Subcutaneous abdominal adipose tissue (tissue), 5 donors: ENCODE measurements around the gene LPP.
A peak's percentile ranks its signal among the peaks of the same experiment; 100 is the strongest.

Source experiments
- H3K27ac ChIP-seq: one replicate; pipeline ENCODE4 v1.7.0; 2013; ENCODE audit warnings: low read depth, mild to moderate bottlenecking, inconsistent platforms, low read length, moderate library complexity
- H3K27me3 ChIP-seq, 5 donors: one replicate each; pipeline ENCODE4 v1.7.0; 2013; ENCODE audit warnings: low read length in 5 of 5, inconsistent platforms in 1 of 5; ENCODE audit not compliant: control insufficient read depth in 5 of 5, insufficient read depth in 4 of 5
- H3K36me3 ChIP-seq, 5 donors: one replicate each; pipeline ENCODE4 v1.7.0; 2013; ENCODE audit warnings: low read length in 5 of 5; ENCODE audit not compliant: control insufficient read depth in 5 of 5, insufficient read depth in 5 of 5
- H3K4me1 ChIP-seq, 5 donors: one replicate each; pipeline ENCODE4 v1.7.0; 2013; ENCODE audit warnings: low read length in 5 of 5, mild to moderate bottlenecking in 3 of 5, moderate library complexity in 1 of 5; ENCODE audit not compliant: control insufficient read depth in 5 of 5, insufficient read depth in 5 of 5
- H3K4me3 ChIP-seq, 5 donors: one replicate each; pipeline ENCODE4 v1.7.0; 2013; ENCODE audit warnings: low read length in 5 of 5, low read depth in 1 of 5
- H3K9ac ChIP-seq, 5 donors: one replicate each; pipeline ENCODE4 v1.7.0; 2013; ENCODE audit warnings: low read length in 5 of 5, mild to moderate bottlenecking in 4 of 5, moderate library complexity in 3 of 5
- H3K9me3 ChIP-seq, 5 donors: one replicate each; pipeline ENCODE4 v1.7.0; 2013; ENCODE audit warnings: low read length in 5 of 5; ENCODE audit not compliant: control insufficient read depth in 5 of 5
- donor health status: healthy.
- donor health status: healthy.
- donor health status: healthy.
- donor health status: healthy.
- donor health status: healthy.

Gene LPP

DNA sequence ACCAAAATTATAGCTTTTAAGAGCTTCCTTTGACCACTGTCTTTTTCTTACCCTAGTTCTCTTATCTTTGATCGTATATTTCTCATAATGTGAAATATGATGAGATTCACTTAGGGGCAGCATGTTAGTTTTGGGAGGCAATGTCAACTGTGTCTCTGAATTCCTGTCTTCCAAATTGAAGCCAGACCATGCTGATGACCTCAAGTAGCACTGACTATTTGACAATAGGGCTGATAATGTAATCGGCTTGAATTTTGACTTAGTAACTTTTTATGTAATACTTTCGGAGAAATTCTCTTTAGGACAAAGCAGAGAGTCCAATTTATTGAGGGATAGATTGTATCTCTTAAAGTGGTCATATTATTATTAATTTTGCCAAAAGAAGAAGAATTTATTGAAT, 722.4 kb downstream of the LPP start:
- Histone ChIP-seq H3K9ac (peak overlapping the region in 1 of 5 donors; percentile 25), H3K9me3 (no peaks in the 10 kb centered on the region), H3K36me3 (peaks cover 15 to 29% (median 22%) of the 10 kb centered on the region in 5 donors), H3K27me3 (no peaks in the 10 kb centered on the region), H3K4me3 (no peak overlapping the region), H3K27ac (no peak overlapping the region), H3K4me1 (peaks cover 0 to 7% (median 0%) of the 10 kb centered on the region in 5 donors)

DNA sequence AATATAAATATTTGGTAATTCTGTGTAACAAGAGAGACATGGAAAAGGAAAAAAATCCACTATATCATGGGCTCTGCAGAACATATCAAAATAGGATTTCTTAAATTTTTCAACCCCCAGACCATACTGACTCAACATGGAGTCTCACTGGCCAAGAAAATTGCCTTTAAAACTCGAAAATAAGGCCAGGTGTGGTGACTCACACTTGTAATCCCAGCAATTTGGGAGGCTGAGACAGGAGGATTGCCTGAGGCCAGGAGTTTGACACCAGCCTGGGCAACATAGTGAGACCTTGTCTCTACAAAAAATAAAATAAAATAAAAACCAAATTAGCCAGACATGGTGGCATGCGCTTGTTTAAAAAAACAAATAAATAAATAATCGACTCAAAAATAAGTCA, 723.4 kb downstream of the LPP start:
- H3K4me3 ChIP-seq: no peak overlapping the region
- no peaks in the 10 kb centered on the region for H3K9me3 ChIP-seq
- H3K36me3 ChIP-seq: peaks cover 15 to 29% (median 19%) of the 10 kb centered on the region in 5 donors
- H3K4me1 ChIP-seq: peaks cover 0 to 11% (median 3%) of the 10 kb centered on the region in 5 donors
- H3K27ac ChIP-seq: no peak overlapping the region
- H3K27me3 ChIP-seq: no peaks in the 10 kb centered on the region
- H3K9ac ChIP-seq: no peak overlapping the region

DNA sequence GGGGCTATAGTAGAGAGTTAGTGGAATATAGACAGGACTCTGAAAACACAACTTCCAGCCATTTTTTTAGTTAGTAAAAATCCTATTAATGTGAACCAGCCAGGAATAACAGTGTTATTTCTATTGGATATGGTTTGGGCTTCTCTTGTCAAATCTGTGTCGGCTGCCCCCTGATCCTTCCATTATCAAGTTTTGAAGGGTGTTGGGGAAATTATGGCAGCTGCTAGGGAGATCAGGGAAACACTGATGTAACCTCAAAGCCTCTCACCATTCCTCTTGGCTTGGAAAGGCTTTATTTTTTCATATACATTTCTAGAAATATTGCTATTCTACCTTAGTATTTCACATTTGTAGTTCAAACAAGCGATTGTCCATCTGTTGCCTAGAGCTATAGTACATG, 724.1 kb downstream of the LPP start:
- no peak overlapping the region for H3K4me3 ChIP-seq
- no peaks in the 10 kb centered on the region for H3K9me3 ChIP-seq
- H3K36me3 ChIP-seq: peaks cover 10 to 22% (median 15%) of the 10 kb centered on the region in 5 donors
- no peaks in the 10 kb centered on the region for H3K27me3 ChIP-seq
- no peak overlapping the region for H3K9ac ChIP-seq
- H3K27ac ChIP-seq: no peak overlapping the region
- peaks cover 0 to 13% (median 4%) of the 10 kb centered on the region in 5 donors for H3K4me1 ChIP-seq

DNA sequence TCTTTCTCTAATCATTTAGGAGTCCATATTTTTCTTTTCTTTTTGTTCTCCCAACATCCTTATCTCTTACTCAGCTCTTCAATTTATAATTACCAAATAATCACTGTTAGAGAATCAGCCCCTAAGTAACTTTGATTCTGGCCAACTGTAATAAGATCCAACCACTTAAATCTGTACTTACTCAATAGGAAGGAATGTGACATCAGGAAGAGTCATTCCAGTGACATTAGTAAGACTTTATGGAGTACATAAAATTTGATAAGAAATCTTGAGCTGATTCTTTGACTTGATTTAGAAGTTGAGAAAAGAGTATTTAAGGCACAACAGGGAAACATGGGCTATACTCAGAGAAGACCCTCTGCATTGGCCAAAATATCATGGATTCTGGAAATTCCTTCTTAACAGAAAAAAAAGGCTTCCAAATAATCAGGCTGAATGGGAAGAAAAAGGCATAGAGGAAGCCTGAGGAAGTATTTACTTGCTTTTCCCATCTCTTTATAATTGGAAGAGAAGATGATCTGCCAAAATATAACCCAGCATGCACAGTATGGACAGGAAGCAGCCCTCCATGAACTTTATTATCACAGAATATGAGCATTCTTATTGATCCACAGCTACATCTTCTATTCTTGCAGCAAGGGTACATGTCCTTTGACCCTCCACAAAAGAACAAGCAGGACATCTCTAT, 728.1 kb downstream of the LPP start:
- H3K4me1 ChIP-seq: peaks cover 0 to 11% (median 4%) of the 10 kb centered on the region in 5 donors
- H3K36me3 ChIP-seq: peaks cover 0 to 3% (median 0%) of the 10 kb centered on the region in 5 donors
- no peaks in the 10 kb centered on the region for H3K9me3 ChIP-seq
- no peak overlapping the region for H3K27ac ChIP-seq
- H3K27me3 ChIP-seq: no peaks in the 10 kb centered on the region
- no peak overlapping the region for H3K9ac ChIP-seq
- H3K4me3 ChIP-seq: no peak overlapping the region

DNA sequence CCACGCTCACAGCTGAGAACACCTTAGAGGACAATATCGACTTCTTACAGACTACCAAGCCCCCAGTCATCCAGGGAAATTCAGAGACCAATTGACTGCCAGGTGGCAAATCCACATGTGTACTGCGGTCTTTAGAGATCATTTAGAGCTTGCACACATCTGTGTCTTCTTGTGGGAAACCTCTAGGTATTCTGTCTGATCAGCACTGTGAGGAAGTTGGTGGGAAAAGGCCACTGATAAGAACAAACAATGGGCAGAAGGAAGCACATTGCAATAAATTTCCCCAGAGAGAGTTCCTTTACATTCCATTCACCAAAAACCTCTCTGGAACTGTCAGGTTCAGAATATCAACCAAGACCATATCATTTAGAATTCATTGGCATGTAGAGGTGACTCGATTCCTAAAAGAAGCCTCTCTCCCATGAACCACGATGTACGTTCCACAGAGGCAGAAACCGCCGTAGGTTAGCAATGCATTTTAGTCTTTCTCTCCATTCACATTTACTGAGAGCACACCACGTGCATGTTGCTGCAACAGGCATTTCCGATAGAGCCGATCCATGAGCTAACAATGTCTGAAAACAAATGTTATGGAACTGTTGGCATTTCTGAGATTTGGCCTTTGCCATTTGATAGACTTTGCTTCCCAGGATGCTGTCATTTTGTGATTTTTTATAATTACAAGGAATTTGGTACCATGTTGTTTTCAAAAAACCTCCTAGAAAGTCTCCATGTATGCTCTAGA, 730.5 kb downstream of the LPP start:
- Histone ChIP-seq H3K9me3 (no peaks in the 10 kb centered on the region), H3K4me1 (peaks cover 0 to 17% (median 4%) of the 10 kb centered on the region in 5 donors), H3K27ac (no peak overlapping the region), H3K36me3 (peaks cover 0 to 3% (median 0%) of the 10 kb centered on the region in 5 donors), H3K9ac (no peak overlapping the region), H3K4me3 (no peak overlapping the region), H3K27me3 (no peaks in the 10 kb centered on the region)

DNA sequence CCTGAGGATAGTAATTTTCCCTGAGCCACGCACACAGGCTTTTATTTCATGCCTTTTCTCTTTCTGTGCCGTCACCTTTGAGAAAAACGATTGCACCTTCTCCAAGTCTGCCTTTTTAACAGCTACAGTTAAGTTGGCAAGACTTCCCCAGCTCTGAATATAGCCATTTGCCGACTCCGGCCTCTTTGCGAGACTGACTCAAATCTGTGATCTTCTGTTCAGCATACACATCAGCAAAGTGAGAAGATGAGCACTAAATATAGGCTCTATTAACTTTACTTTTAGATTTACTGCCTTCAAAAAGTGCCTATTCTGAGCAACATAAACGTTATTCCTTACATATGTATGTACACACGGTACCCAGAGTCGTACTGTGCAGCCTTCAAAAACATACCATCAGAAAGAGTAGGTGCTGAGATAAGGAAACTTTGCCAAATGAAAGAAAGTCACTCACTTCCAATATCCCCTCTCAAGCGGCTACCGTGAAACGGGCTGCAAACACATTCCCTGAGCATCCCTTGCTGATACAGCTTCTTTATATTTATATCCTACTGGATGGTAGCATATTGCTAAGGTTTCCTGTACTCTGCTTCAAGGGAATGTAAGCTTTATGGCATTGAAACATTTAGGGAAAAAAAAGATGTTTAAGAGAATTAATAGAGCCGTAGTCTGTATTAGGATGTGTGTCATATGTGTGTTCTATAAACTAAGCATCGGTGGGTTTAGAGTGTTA, 734.5 kb downstream of the LPP start:
- H3K36me3 ChIP-seq: peaks cover 0 to 3% (median 0%) of the 10 kb centered on the region in 5 donors
- peaks cover 0 to 6% (median 0%) of the 10 kb centered on the region in 5 donors for H3K4me1 ChIP-seq
- H3K4me3 ChIP-seq: no peak overlapping the region
- H3K27ac ChIP-seq: no peak overlapping the region
- no peaks in the 10 kb centered on the region for H3K9me3 ChIP-seq
- H3K9ac ChIP-seq: no peak overlapping the region
- H3K27me3 ChIP-seq: no peaks in the 10 kb centered on the region

DNA sequence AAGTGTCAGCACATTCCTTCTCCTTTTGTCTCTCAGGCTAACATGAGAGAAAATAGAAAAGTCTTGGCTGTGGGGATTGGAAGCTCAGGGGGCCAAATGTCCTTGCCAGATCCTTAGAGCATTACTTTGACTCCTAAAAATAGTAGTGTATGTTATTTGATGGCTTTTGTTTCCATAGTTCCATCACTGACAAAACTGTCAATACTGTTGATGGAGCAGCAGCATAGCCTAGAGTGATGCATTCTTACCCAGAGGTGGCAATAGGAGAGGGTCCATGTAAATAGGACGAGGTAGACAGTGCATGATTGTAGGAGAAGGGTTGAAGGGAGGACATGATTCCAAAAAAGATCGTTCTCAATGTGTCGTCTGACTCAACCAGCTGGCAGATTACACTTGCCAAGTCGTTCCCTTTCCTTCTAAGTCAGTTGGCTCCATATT, 735.1 kb downstream of the LPP start:
- Histone ChIP-seq H3K9me3 (no peaks in the 10 kb centered on the region), H3K4me1 (peaks cover 0 to 6% (median 0%) of the 10 kb centered on the region in 5 donors), H3K9ac (no peak overlapping the region), H3K4me3 (no peak overlapping the region), H3K27me3 (no peaks in the 10 kb centered on the region), H3K27ac (no peak overlapping the region), H3K36me3 (peaks cover 0 to 3% (median 0%) of the 10 kb centered on the region in 5 donors)

DNA sequence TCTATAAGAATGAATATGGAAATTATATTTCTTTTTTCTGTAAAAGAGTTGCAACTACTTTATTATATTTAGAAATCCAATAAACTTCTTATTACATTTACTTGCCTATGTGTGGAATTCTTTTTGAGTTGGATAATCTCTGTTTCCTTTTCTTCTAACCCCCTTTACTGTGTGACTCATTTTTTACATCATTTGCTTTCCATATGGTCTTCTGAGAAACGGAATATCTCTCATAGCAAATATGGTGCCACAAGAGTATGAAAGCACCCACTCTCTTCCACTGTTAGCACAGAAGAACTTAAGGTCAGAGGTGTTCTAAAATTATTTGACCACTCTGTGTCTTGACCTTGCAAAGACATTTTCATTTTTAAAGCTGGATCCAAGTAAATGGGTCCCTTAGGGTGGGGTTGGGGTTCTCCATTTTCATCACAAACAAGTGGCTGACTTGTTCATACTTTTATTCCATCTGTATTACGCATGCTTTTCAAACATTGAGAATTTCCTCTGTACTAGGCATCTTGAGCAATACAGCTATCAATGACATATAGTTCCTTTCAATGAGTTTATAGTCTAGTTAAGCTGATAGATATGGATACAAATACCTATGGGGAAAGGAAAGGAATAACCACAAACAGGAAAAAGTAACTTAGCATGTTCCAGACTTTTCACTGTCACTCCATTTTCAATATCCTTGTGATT, 736.8 kb downstream of the LPP start:
- Histone ChIP-seq H3K9ac (no peak overlapping the region), H3K27me3 (no peaks in the 10 kb centered on the region), H3K4me3 (no peak overlapping the region), H3K27ac (no peak overlapping the region), H3K4me1 (peaks cover 0 to 6% (median 0%) of the 10 kb centered on the region in 5 donors), H3K9me3 (no peaks in the 10 kb centered on the region), H3K36me3 (no peaks in the 10 kb centered on the region)

DNA sequence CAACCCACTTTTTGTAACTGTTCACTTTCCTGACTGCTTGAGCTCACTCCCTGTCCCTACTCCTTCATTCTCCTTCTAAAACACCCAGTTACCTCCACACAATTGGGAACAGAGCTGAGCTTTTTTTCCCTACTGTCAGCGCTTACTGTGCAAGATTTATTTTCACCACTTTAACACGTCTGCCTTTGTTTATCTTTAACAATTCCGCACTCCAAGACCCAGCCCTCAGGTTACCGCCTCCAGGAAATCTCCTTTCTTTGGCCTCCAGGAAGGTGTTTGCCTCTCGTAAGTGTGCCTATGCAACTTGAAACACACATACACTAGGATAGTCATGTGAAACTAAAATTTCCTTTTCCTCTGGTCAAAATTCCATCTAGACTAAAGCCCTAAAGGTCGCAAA, 745.9 kb downstream of the LPP start:
- H3K4me1 ChIP-seq: peaks cover 3 to 19% (median 15%) of the 10 kb centered on the region in 5 donors
- peak overlapping the region; percentile 42 for H3K27ac ChIP-seq
- no peaks in the 10 kb centered on the region for H3K9me3 ChIP-seq
- no peaks in the 10 kb centered on the region for H3K36me3 ChIP-seq
- no peaks in the 10 kb centered on the region for H3K27me3 ChIP-seq
- H3K4me3 ChIP-seq: no peak overlapping the region
- no peak overlapping the region for H3K9ac ChIP-seq
